Gastroesophageal sphincter (tissue), 3 donors: ENCODE measurements around the gene RASSF5.

ENCODE experiments used
- CTCF ChIP-seq, 4 experiments: fragments of 200-600 bp in 2 of 4; fragments of 450-650 bp in 2 of 4; sonication (generic) in 1 of 4; IDR thresholded peaks; one replicate each; pipeline ENCODE4 v1.5.1; 2017 to 2019; ENCODE audit warnings: antibody characterized with exemption in 4 of 4, mild to moderate bottlenecking in 2 of 4, moderate library complexity in 2 of 4
- POLR2A ChIP-seq, 2 donors: fragments of 450-650 bp; IDR thresholded peaks; one replicate each; pipeline ENCODE4 v1.6.1; 2017; ENCODE audit warnings: antibody characterized with exemption in 2 of 2, mild to moderate bottlenecking in 2 of 2, moderate library complexity in 1 of 2

- no peak for TF ChIP-seq CTCF (IDR thresholded peaks at IDR 0.05)
- no peak for TF ChIP-seq POLR2A (IDR thresholded peaks at IDR 0.05)
These were observed 28.5 kb downstream of the RASSF5 start for GRCh38 chr1:206535853-206536188.
